WTC11 (cell line): Measurements from ENCODE around the gene SPACA9.

Experiments
- KAT7 ChIP-seq: sonication (generic); formaldehyde crosslinking; IDR thresholded peaks from 2 replicates; pipeline ENCODE4 v1.8.1; 2023; ENCODE audit warnings: missing genetic modification reagents, mild to moderate bottlenecking, borderline replicate concordance
- USF1 ChIP-seq: sonication (generic); formaldehyde crosslinking; IDR thresholded peaks from 2 replicates; pipeline ENCODE4 v1.8.0; 2022; ENCODE audit warnings: mild to moderate bottlenecking, missing genetic modification reagents
- ZNF396 ChIP-seq: fragments of 250-450 bp; sonication (Bioruptor Pico); IDR thresholded peaks from 2 replicates; pipeline ENCODE4 v1.8.0; 2021; ENCODE audit warnings: mild to moderate bottlenecking, moderate library complexity, borderline replicate concordance
- TF ChIP-seq, protein P1 (sequence below): sonication (generic); formaldehyde crosslinking; IDR thresholded peaks from 2 replicates; pipeline ENCODE4 v1.8.1; 2022; ENCODE audit warnings: low read depth, missing genetic modification reagents, borderline replicate concordance

- TF ChIP-seq KAT7 (no peak), ZNF396 (CRISPR knock-in tag) (no peak), USF1 (CRISPR knock-in tag) (no peak)
- TF ChIP-seq, protein P1, sequence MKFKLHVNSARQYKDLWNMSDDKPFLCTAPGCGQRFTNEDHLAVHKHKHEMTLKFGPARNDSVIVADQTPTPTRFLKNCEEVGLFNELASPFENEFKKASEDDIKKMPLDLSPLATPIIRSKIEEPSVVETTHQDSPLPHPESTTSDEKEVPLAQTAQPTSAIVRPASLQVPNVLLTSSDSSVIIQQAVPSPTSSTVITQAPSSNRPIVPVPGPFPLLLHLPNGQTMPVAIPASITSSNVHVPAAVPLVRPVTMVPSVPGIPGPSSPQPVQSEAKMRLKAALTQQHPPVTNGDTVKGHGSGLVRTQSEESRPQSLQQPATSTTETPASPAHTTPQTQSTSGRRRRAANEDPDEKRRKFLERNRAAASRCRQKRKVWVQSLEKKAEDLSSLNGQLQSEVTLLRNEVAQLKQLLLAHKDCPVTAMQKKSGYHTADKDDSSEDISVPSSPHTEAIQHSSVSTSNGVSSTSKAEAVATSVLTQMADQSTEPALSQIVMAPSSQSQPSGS (CRISPR knock-in tag) = no peak
These were observed 36.2 kb downstream of the SPACA9 start for GRCh38 chr9:132914924-132915323.
